NCI-H2171 treated with DMSO at 0.1 percent for 48 hours (cell line): ENCODE results near the gene GPT2.
A peak's percentile ranks its signal among the peaks of the same experiment; 100 is the strongest.

Experiments
- DNase-seq: peaks from one replicate; lab custom pipeline; 2025; lab: John Stamatoyannopoulos, UW

The GPT2 gene

DNA sequence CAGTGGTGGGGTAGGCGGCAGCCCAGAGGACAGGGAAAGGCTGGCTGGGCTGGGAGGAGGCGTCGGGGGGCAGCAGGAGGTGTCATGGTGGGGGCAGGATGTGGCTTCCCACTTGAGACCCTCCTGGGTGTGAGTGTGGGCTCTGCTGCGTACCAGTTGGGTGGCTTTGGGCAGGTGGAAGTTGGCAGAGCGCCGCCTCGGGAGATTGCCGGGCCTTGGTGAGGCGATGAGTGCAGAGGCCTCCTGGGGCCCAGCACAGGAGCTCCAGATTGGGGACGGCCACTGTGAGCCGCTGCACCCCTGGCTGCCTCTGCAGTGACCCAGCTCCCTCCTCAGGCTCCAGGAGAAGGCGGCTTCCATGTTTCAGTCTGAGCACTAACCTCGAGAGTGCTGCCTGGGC, 13.8 kb downstream of the GPT2 start:
- DNase-seq: no peak

DNA sequence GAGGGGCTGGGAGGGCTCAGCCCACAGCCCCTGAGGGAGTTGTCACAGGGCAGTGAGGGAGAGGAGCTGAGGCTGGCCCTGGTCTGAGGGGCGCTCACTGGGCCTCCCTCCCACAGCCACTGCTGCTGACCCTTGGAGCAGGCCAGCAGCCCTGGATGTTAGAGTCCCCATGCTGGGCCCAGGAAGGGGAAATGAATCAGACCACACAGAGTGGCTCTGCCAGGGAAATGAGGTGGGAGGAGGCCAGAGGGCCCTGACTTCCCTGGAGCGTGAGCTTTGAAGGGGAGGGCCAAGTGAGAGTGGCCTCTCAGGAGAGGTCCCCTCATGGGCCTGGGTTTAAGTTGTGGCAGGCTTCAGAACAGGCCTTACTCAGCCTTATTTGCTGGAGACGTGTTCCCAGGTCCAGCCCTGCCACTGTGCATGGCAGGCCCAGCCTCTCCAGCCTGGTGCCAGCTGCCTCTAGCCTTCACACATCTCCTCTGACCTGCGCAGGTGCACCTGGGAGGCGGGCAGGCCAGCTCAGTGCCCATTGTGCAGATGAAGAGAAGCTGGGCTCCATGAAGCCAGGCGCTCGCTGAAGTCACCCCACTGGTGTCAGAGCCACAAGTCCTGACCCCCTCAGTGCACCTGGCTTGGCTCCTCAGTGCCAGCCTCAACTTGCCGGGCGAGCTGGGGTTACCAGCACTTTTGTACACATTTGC, 15.4 kb downstream of the GPT2 start:
- no peak for DNase-seq

DNA sequence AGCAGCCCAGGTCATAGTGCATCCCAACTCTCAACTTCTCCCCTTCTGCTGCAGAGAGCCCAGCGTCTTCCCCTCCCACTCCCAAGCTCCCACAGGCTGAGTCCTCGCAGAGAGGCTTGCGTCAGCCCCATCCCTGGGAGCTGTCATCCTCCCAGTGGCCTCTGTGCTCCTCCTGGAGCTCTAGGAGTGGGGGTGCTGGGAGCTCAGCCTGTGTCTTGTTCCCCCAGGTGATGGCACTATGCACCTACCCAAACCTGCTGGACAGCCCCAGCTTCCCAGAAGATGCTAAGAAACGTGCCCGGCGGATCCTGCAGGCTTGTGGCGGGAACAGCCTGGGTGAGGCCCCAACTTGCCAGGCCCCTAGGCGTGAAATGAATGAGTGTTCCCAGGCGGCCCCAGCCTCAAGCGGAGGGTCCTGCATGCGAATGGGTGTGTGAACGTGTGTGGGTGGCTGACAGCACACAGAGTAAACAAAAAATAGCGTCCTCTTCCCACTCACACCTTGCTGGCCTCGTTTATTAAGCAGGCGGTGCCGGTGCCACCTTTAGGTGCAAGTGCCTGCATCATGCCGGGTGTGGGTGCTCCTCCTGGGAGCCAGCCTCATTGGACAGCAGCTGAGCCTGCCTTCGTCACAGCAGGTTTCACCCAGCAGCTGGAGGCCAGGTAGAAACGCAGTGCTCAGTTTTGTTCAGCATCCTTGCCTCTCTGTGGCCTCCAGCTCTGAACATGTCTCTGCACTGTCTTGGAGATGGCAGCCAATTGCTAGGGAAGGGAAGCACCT, 16.5 kb downstream of the GPT2 start:
- no peak for DNase-seq

DNA sequence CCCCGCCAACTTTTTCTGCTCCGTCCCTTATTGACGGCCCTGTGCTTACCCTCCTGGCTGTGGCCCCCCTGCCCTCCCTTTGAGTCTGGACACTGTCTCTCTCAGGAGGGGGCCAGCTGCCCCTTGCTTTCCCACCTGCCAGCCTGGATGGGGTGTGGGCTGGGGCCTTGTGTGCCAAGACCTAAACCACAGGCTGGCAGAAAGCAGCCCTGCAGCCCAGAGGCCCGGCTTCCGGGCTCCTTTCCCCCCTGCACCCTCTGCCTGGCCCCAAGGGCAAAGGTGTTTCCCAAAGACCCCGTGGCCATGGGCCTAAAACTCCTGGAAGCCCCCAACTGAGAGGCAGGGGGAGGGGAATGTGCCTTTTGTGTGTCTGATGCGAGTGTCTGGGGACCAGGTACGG, 17.5 kb downstream of the GPT2 start:
- no peak for DNase-seq

DNA sequence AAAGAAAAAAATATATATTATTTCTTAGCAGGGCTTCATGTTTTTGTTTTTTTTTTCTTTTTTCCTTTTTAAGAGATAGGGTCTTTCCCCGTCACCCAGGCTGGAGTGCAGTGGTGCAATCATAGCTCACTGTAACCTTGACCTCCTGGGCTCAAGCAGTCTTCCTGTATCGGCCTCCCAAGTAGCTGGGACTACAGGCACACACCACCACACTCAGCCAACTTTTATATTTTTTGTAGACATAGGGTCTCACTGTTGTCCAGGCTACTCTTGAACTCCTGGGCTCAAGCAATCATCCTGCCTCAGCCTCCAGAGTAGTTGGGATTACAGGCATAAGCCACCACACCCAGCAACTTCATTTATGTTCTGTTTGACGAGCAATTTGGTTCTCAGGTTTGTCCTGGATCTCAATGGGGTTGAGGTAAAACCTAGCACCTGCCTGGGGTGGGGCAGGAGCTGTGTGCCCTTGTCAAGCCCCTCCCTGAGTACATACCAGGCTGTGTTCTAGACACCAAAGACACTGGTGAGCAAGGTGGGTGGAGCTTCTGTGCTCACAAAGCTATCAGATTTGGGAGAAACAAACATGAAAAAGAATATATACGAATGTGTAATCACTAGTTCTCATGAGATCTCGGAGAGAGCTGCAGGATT, 19.2 kb downstream of the GPT2 start:
- no peak for DNase-seq

DNA sequence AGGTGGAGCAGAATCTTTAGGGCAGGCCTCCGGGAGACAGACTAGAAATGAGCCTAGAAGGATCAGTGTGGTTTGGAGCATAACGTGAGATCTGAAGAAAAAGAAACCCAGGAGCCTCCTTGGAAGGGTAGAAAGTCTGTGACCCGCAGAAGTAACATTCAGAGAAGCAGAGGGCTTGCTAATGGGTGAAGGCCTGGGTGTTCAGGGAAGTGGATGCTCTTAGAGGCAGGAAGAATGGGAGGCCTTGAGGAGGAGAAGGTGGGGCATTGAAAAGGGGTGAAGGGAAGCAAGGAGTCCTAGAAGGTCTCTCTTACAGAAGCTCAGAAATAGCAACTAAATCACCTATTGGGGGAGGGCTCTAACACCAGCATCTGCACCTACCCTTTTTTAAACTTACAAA, 20.3 kb downstream of the GPT2 start:
- DNase-seq: no peak

DNA sequence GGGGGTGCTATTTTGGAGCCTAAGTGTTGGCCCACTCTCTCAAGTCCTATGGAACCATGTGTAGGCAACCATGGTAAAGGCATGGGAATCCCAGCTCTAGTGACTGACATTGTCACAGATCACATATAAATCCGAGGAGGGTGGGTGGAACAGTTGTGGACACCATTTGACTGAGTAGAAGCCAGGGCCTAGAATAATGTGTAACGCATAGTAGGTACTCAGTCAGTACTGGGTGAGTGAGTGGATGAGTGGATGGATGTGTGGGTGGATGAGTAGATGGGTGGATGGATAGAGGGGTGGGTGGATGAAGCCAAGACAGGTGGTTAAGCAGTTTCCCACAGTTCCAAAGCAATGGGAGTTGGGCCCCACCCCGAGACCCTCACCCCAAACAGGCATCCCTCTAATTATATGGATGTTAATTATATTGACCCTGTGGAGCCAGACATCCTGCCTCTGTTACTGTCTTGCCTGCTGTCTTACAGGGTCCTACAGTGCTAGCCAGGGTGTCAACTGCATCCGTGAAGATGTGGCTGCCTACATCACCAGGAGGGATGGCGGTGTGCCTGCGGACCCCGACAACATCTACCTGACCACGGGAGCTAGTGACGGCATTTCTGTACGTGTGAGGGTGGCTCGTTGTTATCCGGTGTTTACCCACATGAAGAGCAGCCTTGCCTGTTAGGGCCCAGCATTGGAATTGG, 22.3 kb downstream of the GPT2 start:
- DNase-seq: no peak

DNA sequence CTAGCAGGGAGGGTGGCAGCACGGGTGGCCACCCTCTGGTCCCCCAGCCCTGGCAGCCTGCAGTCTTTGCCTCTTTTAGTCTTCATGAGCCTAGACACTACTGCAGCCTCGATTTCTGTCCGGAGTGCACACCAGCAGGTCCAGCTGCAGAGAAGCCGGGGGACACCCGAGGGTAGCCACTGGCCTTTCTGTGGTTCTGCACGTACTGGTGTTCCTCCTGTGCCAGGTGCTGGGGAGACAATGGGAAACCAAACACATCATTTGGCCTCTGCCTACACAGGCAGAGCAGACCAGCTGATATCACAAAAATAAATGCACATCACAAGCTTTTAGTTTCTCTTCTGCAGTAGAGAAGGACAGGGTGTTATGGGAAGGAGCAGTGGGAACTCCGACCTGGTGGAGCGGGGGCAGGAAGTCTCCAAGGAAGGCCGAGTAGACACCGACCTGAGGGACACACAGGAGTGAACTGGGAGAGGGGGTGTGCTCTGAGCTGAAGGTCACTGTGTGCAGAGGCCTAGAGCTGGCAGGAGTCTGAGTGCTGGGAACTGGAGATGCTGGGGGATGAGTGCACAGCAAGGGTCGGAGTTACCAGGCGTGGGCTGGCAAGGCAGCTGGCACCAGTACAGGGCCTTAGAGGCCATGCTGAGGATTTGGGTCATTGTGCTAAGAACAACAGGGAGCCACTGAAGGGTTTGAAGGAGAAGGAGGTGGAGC, 23.1 kb downstream of the GPT2 start:
- no peak for DNase-seq

DNA sequence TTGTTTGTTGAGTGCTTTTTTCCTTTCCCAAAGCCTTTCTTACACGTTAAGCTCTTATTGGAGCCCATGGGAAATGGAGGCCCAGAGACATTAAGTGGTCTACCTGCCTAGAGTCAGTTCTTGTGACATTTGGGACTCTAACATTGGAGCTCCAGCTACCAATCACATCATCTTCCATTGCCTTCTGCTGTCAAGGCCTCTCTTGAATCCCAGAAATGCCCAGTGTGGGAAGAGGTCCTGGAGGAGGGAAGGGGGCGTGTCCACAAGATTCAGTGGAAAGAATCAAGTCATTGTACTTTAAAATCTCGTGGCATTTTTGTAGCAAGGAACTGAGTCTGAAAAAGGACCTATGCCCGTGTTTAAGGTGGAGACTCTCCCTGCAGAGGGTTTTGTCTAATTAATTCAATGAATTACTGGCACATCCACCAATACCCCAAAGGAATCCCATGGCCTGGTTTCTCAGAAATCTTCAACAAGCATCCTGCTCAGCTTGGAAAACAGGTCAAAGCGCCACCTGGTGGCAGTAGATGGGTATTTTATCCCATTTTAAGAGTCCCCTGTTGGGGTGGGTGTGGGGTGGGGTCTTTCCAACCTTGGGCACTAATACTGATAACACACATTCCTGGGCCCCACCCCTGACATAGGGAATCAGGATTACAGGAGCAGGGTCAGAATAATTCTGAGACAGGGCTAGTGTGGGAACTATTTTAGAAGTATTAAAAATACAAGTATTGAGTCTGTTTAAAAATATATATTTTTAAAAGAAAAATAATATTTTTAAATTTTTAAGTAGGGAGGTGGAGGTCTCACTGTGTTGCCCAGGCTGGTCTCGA, 24.6 kb downstream of the GPT2 start:
- peak; percentile 61 for DNase-seq

DNA sequence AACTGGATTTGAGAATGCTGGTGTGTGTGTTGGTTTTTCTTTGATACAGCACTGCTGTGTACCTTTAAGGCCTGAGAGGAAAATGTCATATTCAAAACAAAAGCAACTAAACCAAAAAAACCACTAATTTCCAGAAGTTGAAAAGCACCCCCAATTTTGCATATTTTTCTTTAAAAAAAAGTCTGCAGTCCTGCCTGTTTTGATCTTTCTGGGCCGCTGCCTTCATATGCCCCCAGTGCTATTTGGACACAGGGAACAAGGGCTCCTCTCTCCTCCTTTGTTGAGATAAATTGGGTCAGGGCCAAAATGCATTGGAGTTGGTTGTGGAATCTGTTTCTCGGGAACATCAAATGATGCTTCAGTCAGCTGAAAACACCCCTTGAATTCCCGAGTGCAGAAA, 26.9 kb downstream of the GPT2 start:
- DNase-seq: no peak

DNA sequence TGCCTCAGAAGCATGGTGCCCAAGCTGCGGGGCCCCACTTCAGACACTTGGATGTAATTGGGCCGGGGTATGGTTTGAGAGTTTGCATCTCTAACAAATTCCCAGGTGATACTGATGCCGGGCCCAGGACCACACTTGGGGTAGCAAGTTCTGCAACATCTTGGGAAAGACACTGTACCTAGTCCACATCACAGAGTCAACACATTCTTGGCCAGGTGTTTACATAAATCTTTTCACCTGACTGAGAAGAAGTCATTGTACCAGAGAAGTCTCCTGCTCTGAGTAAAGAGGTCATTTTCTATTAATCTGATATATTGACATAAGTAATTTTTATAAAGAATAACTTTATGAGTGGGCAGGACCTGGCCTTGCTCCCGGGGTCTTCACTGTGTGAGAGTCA, 27.5 kb downstream of the GPT2 start:
- no peak for DNase-seq

DNA sequence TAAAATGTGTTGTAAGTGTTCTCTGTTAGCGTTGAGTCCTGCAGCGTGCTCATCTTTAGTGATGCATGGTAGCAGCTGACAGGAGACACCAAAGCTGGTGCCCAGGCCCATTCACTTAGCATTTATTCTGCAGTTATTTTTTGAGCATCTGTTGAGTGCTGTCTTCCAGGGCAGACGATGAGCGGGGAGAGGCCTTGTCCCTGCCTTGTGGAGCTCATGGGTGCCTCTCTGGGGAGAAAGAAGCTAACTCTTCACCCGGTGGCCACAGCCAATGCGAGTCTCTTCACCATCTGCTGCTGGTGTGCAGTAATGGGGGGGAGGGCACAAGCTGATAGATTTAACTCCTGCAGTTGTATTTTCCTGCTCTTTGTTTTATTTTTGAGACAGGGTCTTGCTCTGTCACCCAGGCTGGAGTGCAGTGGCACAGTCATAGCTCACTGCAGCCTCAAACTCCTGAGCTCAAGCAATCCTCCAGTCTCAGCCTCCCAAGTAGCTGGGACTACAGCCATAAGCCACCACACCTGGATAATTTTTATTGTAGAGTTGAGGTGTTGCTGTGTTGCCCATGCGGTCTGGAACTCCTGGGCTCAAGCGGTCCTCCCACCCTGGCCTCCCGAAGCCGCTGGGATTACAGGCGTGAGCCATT, 30.5 kb downstream of the GPT2 start:
- DNase-seq: peak; percentile 92

DNA sequence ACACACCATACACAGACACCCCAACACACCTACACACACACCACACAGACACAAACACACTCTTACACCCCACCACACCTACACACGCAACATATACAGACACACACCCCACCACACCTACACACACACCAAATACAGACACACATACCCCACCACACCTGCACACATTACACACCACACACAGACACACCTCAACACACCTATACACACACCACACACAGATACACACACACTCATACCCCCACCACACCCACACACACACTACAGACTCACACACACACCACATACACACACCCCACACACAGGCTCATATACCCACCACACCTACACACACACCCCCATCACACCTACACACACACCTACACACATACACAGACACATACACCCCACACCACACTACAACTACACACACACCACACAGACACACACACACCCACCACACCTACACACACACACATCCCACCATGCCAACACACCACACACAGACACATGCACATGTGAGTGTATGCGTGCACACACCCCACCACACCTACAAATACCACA, 31.4 kb downstream of the GPT2 start:
- DNase-seq: no peak

DNA sequence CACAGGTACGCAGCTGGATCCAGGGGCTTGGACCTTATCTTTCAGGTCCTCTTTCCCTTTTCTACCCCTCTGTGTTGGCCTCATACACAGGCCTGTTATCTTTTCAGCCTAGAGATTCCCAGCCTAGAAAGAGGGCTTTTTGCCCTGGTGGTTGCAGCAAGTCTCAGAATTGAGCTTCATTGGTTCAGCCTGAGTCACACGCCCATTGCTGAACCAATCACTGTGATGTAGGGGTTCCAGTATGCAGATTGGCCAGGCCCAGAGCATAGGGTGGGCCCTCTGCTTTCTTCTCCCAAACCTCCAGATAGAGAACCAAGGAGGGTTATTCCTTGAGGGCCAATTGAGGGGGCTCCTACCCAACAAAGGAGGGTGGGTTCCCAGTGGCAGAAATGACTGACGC, 32.8 kb downstream of the GPT2 start:
- DNase-seq: peak; percentile 32

DNA sequence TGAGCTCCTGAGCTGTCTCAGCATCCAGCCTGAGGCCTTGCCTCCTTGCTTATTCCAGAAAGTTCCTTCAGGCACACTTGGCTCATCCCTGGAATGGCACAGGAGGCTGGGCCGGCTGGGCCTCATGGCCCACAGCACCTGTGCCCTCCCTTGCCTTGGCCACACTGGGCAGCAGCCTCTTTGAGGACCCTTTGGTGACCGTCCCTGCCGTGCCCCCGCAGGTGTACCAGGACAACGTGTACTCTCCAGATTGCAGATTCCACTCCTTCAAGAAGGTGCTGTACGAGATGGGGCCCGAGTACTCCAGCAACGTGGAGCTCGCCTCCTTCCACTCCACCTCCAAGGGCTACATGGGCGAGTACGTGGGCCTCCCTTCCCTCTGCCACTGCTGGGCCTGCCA, 34.2 kb downstream of the GPT2 start:
- no peak for DNase-seq

DNA sequence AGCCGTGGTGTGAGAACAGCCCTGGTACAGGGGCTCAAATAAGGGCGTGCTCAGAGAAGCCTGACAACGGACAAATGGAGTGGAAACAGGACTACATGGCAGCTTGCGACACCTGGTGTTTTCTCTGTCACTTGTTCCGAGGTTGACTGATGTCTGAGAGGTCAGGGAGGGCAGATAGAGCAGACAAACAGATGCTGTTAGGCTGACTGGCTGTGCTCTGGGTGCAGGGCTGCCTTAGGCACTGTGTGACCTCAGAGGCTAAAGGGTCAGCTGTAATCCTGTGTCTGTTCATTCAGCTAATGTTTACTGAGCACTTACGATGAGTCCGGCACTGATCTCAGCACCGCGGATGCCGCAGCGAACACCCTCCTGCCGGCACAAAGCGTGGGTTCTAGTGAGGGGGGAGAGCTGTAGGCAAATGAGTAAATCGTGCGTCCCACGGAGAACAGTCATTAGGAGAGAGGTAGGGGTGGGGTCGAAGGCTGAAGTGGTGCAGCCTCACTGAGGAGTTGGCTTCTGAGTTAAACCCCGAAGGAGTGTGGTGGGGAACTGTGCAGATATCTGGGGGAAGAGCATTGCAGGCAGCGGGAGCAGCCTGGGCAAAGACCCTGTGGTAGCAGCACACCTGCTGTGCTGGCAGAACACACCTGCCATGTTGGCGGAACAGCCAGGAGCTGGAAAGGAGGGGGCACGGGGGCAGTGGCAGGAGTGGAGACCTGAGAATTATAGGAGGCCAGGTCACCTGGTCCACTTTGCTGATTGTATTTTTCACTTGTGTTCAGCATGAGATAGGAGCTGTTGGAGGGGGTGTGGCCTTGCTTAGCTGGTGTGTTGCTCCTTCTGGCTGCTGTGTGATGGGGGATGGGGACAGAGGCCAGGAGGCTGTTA, 35.0 kb downstream of the GPT2 start:
- peak; percentile 62 for DNase-seq

DNA sequence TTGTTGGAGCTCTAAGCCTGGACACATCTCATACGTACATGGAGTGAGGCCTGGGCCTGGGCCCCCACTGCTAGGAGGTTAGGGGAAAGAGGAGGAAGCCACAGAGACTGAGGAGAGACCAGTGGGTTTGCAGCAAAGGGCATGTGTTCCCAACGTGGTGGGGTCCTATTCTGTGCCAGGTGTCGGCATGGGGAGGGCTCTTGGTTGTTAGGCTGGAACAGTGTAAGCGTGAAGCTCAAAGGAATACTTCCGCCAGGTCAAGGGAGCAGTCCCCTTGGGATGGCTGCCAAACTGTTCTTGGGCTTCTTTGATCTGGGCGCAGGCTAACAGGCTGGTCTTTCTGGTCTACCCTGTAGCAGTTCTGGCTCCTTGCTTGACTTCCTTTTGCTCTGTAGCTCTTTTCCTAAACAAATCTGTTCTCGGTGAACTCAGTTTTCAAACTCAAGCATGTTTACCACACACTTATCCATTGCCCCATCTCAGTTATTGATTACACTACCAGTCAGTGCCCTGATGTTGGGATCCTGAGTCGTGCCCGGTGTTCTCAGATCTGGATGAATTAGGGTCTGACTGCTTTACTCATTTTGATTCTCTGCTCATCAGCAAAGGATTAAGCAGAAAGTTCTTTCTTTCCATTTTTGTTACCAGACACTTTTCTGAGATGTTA, 36.4 kb downstream of the GPT2 start:
- no peak for DNase-seq

DNA sequence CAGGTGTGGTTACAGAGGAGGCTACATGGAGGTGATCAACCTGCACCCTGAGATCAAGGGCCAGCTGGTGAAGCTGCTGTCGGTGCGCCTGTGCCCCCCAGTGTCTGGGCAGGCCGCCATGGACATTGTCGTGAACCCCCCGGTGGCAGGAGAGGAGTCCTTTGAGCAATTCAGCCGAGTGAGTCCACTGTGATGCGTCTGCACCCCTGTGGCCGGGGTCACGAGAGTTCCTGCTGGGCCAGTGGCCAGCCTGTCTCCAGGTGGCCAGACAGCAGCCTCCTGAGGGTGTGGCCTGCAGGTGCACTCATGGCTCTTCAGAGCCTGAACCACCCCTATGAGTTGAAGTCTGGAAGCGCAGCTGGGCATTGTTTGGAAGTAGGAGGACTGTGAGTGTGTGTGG, 38.1 kb downstream of the GPT2 start:
- DNase-seq: no peak
